Peyer's patch (tissue), 4 donors: ENCODE measurements around the gene PLXNA4.

ENCODE experiments used
- POLR2A ChIP-seq, 2 donors: fragments of 450-650 bp; IDR thresholded peaks; one replicate each; pipeline ENCODE4 v1.5.1; 2017; ENCODE audit warnings: antibody characterized with exemption in 2 of 2, mild to moderate bottlenecking in 2 of 2, moderate library complexity in 2 of 2
- TF ChIP-seq, protein P1 (sequence below), 6 experiments: fragments of 450-650 bp in 4 of 6; fragments of 200-600 bp in 2 of 6; sonication (generic) in 1 of 6; IDR thresholded peaks; one replicate each; pipeline ENCODE4 v1.5.1; 2017 to 2019; ENCODE audit warnings: antibody characterized with exemption in 6 of 6, mild to moderate bottlenecking in 3 of 6, moderate library complexity in 1 of 6

DNA sequence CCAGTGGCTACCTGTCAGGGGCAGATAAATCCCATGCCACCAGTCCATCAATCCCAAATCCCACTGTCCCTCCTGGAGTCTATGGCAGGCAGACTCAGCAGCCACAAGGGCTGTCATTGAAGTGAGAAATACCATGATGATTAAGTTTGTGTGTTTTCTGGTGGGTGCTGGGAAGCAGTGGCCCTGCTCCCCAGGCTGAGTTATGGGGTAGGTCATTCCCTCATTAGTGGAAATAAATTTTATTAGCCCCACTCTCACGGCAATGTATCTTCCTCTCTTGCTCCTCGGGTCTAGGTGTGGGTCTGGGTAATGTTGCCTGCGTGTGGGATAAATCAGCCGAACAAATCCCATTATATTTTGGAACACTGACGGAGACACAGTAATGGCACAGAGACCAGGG, 76.8 kb downstream of the PLXNA4 start:
- TF ChIP-seq, protein P1, sequence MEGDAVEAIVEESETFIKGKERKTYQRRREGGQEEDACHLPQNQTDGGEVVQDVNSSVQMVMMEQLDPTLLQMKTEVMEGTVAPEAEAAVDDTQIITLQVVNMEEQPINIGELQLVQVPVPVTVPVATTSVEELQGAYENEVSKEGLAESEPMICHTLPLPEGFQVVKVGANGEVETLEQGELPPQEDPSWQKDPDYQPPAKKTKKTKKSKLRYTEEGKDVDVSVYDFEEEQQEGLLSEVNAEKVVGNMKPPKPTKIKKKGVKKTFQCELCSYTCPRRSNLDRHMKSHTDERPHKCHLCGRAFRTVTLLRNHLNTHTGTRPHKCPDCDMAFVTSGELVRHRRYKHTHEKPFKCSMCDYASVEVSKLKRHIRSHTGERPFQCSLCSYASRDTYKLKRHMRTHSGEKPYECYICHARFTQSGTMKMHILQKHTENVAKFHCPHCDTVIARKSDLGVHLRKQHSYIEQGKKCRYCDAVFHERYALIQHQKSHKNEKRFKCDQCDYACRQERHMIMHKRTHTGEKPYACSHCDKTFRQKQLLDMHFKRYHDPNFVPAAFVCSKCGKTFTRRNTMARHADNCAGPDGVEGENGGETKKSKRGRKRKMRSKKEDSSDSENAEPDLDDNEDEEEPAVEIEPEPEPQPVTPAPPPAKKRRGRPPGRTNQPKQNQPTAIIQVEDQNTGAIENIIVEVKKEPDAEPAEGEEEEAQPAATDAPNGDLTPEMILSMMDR (IDR thresholded peaks at IDR 0.05): no peak
- no peak for TF ChIP-seq POLR2A (IDR thresholded peaks at IDR 0.05)
